Ovary (tissue), 9 donors: Measurements from ENCODE around the gene APP. TPM values are rescaled to one million over a fixed set of nuclear protein-coding genes. Genes with fewer than 3 reads are reported as not detected.

ENCODE experiments used
- DNase-seq, 5 donors: peaks; one replicate each; pipeline ENCODE4 v3.0.0-alpha.2; 2019 to 2020
- H3K27ac ChIP-seq, 2 donors: fragments of 200-600 bp; one replicate each; pipeline versions ENCODE4 v1.5.1 to v1.8.0; 2019 to 2022
- H3K27me3 ChIP-seq: fragments of 200-600 bp; one replicate; pipeline ENCODE4 v1.8.0; 2022
- H3K36me3 ChIP-seq: fragments of 200-600 bp; sonication (generic); one replicate; pipeline ENCODE4 v1.5.1; 2019
- H3K4me1 ChIP-seq: one replicate; pipeline ENCODE4 v1.8.1; 2013; ENCODE audit warnings: mild to moderate bottlenecking, moderate library complexity; ENCODE audit not compliant: insufficient read depth
- H3K4me3 ChIP-seq: fragments of 200-600 bp; sonication (generic); one replicate; pipeline ENCODE4 v1.5.1; 2017
- H3K9me3 ChIP-seq, 2 donors: fragments of 200-600 bp in 1 of 2; sonication (generic) in 1 of 2; one replicate each; pipeline versions ENCODE4 v1.5.1 to v1.8.1; 2013 to 2019; ENCODE audit warnings: mild to moderate bottlenecking in 1 of 2, moderate library complexity in 1 of 2
- EP300 ChIP-seq: sonication (generic); formaldehyde crosslinking; IDR thresholded peaks from one replicate; pipeline ENCODE4 v1.6.1; 2017; ENCODE audit warnings: antibody characterized with exemption
- POLR2A ChIP-seq: fragments of 450-650 bp; IDR thresholded peaks from one replicate; pipeline ENCODE4 v1.6.1; 2017; ENCODE audit warnings: antibody characterized with exemption, mild to moderate bottlenecking, moderate library complexity
- WGBS, 3 donors: extraction: QIAGEN DNeasy Blood & Tissue Kit in 1 of 3; methylation state at CpG; one replicate each; pipeline versions ENCODE4 v1.1.5 to v1.1.7; 2013 to 2017; 5-methylcytosine and 5-hydroxymethylcytosine counted together
- intact Hi-C, 4 donors: fragments of 100-400 bp; cut with DNase I; formaldehyde crosslinking; loops; one replicate each; pipeline versions ENCODE4 v1.11.0 to v1.15.1; 2022 to 2023
- polyA plus RNA-seq, 2 donors: library from polyadenylated mRNA; stranded (reverse); fragments of 200-250 nt in 1 of 2; fragments of 350-450 nt in 1 of 2; fragmentation: Illumina TruSeq in 1 of 2; extraction: RNeasy Lipid Tissue Mini Kit (QIAGEN cat#74804) in 1 of 2; gene quantifications; one replicate each; pipeline ENCODE4 v1.2.3, GENCODE V29; 2013 to 2014
- total RNA-seq, 7 donors: library from RNA; depleted of rRNA in 2 of 7; stranded (reverse); fragments of >200 nt in 2 of 7; fragmentation: NEBNext Ultra II Directional in 3 of 7; extraction: Animal tissue kit (Norgen Biotek cat#: 25700) in 3 of 7; gene quantifications; one replicate each; pipeline versions ENCODE4 v1.1.0 to v1.2.4, GENCODE V29; 2016 to 2023
- TF ChIP-seq, protein P1 (sequence below), 3 donors: fragments of 450-650 bp in 2 of 3; fragments of 200-600 bp in 1 of 3; IDR thresholded peaks; one replicate each; pipeline versions ENCODE4 v1.5.1 to v1.8.0; 2016 to 2022; ENCODE audit warnings: antibody characterized with exemption in 3 of 3, mild to moderate bottlenecking in 1 of 3
- donor health status: DM: no; HTN: no; CAD: no; lungs with moderate emphysema.
- donor health status: DM: no; HTN: no; CAD: no.
- donor health status: Bipolar disorder and iron deficiency.
- donor health status: DM: yes; HTN: yes; CAD: no.
- donor health status: DM: no; HTN: no; CAD: no.
- donor health status: DM: yes; HTN: yes; CAD: no.

The APP gene
- total and polyA plus RNA-seq, 9 donors, result 211 to 945 (median 364) TPM

DNA sequence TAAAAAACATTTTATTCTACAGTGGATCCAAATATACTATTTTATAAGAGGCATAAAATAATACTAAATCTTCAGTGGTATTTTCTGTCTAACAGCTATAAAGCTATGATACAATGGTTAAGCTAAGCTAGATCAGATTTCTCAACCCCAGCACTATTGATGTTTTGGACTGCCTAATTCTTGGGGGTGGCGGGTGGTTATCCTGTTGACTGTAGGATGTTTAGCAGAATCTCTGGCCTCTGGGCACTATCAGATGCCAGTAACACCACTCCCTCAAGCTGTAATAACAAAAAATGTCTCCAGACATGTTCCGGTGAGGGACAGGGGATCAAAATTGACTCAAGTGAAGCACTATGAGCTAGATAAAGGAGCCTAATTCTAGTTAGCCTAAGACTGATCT, 118.5 kb downstream of the APP start:
- no peaks in the 10 kb centered on the region for H3K36me3 ChIP-seq
- H3K4me3 ChIP-seq, result no peak overlapping the region
- intact Hi-C loops, result no loop called here
- TF ChIP-seq, protein P1, sequence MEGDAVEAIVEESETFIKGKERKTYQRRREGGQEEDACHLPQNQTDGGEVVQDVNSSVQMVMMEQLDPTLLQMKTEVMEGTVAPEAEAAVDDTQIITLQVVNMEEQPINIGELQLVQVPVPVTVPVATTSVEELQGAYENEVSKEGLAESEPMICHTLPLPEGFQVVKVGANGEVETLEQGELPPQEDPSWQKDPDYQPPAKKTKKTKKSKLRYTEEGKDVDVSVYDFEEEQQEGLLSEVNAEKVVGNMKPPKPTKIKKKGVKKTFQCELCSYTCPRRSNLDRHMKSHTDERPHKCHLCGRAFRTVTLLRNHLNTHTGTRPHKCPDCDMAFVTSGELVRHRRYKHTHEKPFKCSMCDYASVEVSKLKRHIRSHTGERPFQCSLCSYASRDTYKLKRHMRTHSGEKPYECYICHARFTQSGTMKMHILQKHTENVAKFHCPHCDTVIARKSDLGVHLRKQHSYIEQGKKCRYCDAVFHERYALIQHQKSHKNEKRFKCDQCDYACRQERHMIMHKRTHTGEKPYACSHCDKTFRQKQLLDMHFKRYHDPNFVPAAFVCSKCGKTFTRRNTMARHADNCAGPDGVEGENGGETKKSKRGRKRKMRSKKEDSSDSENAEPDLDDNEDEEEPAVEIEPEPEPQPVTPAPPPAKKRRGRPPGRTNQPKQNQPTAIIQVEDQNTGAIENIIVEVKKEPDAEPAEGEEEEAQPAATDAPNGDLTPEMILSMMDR (IDR thresholded peaks at IDR 0.05), result no peak
- no peak for TF ChIP-seq POLR2A
- no peak for TF ChIP-seq EP300
- no peaks in the 10 kb centered on the region for H3K9me3 ChIP-seq
- H3K27me3 ChIP-seq, result no peaks in the 10 kb centered on the region
- DNase-seq, result no peak
- WGBS, 3 donors, result 95 to 100% (median 99%) methylated on average over 2 of the region's 2 CpGs
- H3K4me1 ChIP-seq, result peaks cover 5% of the 10 kb centered on the region
- H3K27ac ChIP-seq, result no peak overlapping the region

DNA sequence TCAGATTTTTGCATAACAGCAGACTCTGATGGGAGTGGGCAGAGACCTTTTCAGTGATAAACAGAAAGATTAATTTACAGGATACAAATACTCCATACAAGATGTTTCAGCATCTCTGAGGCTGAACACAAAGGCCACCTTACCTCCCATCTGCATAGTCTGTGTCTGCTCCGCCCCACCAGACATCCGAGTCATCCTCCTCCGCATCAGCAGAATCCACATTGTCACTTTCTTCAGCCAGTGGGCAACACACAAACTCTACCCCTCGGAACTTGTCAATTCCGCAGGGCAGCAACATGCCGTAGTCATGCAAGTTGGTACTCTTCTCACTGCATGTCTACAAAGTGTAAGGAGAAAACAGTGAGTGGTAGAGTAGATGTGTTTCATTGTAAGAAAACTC, 119.7 kb downstream of the APP start:
- 94 to 95% (median 95%) methylated on average over 6 of the region's 6 CpGs for WGBS, 3 donors
- no peak overlapping the region for H3K27ac ChIP-seq
- DNase-seq, result no peak
- TF ChIP-seq, protein P1 (IDR thresholded peaks at IDR 0.05), result no peak
- TF ChIP-seq POLR2A, result no peak
- TF ChIP-seq EP300, result no peak
- intact Hi-C loops, result no loop called here
- no peaks in the 10 kb centered on the region for H3K9me3 ChIP-seq
- H3K4me1 ChIP-seq, result peaks cover 4% of the 10 kb centered on the region
- no peaks in the 10 kb centered on the region for H3K27me3 ChIP-seq
- no peak overlapping the region for H3K4me3 ChIP-seq
- no peaks in the 10 kb centered on the region for H3K36me3 ChIP-seq

DNA sequence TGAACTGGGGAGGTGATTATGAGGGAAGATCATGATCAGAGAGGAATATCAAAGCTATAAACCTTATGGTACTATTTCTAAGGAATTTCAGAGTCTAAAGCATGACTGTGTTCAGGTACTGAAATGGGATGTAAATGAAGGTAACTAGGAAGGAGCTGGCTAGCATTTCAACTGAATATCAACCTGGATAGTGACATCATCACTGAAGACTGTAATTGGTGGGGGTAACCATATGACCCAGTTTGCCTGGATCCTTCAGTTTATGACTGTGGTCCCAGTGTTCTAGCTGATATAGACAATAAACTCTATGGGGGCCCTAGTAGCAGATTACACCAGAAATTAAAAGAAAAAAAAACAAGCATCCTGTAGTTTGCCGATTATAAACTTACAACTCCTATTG, 120.8 kb downstream of the APP start:
- 92 to 97% (median 97%) methylated on average over 1 of the region's 1 CpG for WGBS, 3 donors
- Histone ChIP-seq H3K9me3 (no peaks in the 10 kb centered on the region), H3K27ac (no peak overlapping the region), H3K4me1 (peaks cover 2% of the 10 kb centered on the region), H3K4me3 (no peak overlapping the region), H3K36me3 (no peaks in the 10 kb centered on the region), H3K27me3 (no peaks in the 10 kb centered on the region)
- TF ChIP-seq POLR2A, result no peak
- intact Hi-C loops, result no loop called here
- DNase-seq, result no peak

DNA sequence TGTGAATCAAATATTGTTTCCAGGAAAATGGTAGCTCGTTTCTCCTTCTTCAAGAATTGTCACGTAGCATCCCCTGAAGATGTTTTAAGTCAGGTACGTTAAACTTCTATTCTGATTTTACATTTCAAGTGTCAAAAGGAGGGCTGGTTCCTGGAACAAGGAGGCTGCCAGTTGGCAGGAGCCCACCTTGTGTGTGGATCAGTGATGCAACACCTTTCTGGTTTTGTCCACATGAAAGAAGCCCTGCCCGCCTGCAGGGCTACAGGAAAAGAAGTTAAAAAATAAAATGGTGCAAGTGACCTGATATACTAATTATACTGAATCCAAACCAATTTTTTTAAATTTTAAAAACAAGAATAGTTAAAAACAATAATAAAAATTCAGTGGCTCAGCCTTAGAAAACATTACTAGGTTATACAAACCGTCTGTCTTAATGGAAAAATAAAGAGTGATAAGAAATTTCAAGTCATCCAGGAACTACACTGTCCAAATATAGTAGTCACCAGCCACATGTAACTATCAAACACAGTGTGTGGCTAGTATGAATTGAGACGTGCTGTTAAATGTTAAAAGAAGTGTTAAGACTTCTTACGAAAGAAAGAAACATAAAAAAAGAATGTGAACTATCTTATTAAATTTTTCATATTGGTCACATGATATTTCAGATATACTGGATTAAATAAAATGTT, 123.1 kb downstream of the APP start:
- Histone ChIP-seq H3K4me1 (peaks cover 2% of the 10 kb centered on the region), H3K36me3 (no peaks in the 10 kb centered on the region), H3K27me3 (no peaks in the 10 kb centered on the region), H3K9me3 (no peaks in the 10 kb centered on the region), H3K27ac (no peak overlapping the region), H3K4me3 (no peak overlapping the region)
- 57 to 70% (median 67%) methylated on average over 7 of the region's 7 CpGs for WGBS, 3 donors
- no peak for DNase-seq
- TF ChIP-seq POLR2A (no peak), EP300 (no peak)
- TF ChIP-seq, protein P1 (IDR thresholded peaks at IDR 0.05), result no peak
- intact Hi-C loops, result no loop called here

DNA sequence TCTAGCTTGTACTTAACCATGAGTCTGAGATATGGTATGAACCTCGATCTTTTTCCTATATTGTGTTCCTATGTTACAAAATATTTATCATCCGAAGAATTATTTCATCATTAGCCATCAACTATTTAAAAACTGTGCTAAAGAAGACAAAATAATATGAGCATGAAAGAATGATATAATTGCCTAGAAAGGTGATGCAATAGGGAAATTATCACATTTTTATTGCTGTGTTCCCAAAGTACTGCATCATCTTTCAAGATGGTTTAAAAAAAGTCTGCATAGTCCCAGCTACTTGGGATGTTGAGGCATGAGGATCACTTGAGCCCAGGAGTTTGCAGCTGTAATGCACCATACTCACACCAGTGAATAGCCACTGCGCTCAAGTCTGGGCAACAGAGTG, 126.7 kb downstream of the APP start:
- Histone ChIP-seq H3K27ac (no peak overlapping the region), H3K4me1 (peaks cover 3% of the 10 kb centered on the region), H3K9me3 (no peaks in the 10 kb centered on the region), H3K27me3 (no peaks in the 10 kb centered on the region), H3K4me3 (no peak overlapping the region), H3K36me3 (no peaks in the 10 kb centered on the region)
- DNase-seq, result no peak
- TF ChIP-seq EP300 (no peak), POLR2A (no peak)
- TF ChIP-seq, protein P1 (IDR thresholded peaks at IDR 0.05), result no peak
- intact Hi-C loops, result no loop called here
- 64 to 80% (median 79%) methylated on average over 3 of the region's 3 CpGs for WGBS, 3 donors
